ENCODE measurements around the gene SLITRK3. TPM values are rescaled to one million over a fixed set of nuclear protein-coding genes. Genes with fewer than 3 reads are reported as not detected.

Gene SLITRK3
- total RNA-seq, 3 donors from 2014 or later (not counting 1 experiment from before 2014, with no cell fraction given) = not detected

GRCh38 chr3:165225604-165226003, 29.4 kb upstream of the SLITRK3 start:
- Histone ChIP-seq H3K36me3 (ENCODE audit: control insufficient read depth, insufficient read depth, low read length) (no peaks in the 10 kb centered on the region), H3K27ac (ENCODE audit: low read length) (no peak overlapping the region), H3K4me1 (ENCODE audit: control insufficient read depth, insufficient read depth, low read length) (no peaks in the 10 kb centered on the region), H3K27me3 (ENCODE audit: control insufficient read depth, insufficient read depth, low read length) (no peaks in the 10 kb centered on the region), H3K9me3 (ENCODE audit: control insufficient read depth, insufficient read depth, low read length) (no peaks in the 10 kb centered on the region), H3K4me3 (ENCODE audit: low read length) (no peak overlapping the region)
- ATAC-seq (no peak), DNase-seq (no peak)
- Mint-ChIP-seq H3K4me1 (no peaks in the 10 kb centered on the region), H3K4me3 (no peak overlapping the region), H3K27ac (no peak overlapping the region), H3K36me3 (no peaks in the 10 kb centered on the region), H3K9me3 (peaks cover 13 to 14% of the 10 kb centered on the region in 2 donors), H3K27me3 (ENCODE audit: low read depth in 2 of 2) (no peaks in the 10 kb centered on the region)
- intact Hi-C loops (cut with micrococcal nuclease) = no loop called here
- WGBS (ENCODE audit: insufficient coverage) = 80% methylated on average over 1 of the region's 1 CpG
- TF ChIP-seq CTCF (IDR thresholded peaks at IDR 0.05) = no peak

GRCh38 chr3:165217739-165218138, 21.6 kb upstream of the SLITRK3 start:
- Histone ChIP-seq H3K9me3 (ENCODE audit: control insufficient read depth, insufficient read depth, low read length) (no peaks in the 10 kb centered on the region), H3K4me1 (ENCODE audit: control insufficient read depth, insufficient read depth, low read length) (no peaks in the 10 kb centered on the region), H3K4me3 (ENCODE audit: low read length) (no peak overlapping the region), H3K27ac (ENCODE audit: low read length) (no peak overlapping the region), H3K36me3 (ENCODE audit: control insufficient read depth, insufficient read depth, low read length) (no peaks in the 10 kb centered on the region), H3K27me3 (ENCODE audit: control insufficient read depth, insufficient read depth, low read length) (no peaks in the 10 kb centered on the region)
- ATAC-seq (no peak), DNase-seq (no peak)
- no peaks in the 10 kb centered on the region for H3K4me1 Mint-ChIP-seq
- no peak overlapping the region for H3K27ac Mint-ChIP-seq
- WGBS (ENCODE audit: insufficient coverage) = 70% methylated on average over 2 of the region's 2 CpGs
- H3K36me3 Mint-ChIP-seq = no peaks in the 10 kb centered on the region
- H3K4me3 Mint-ChIP-seq = no peak overlapping the region
- TF ChIP-seq CTCF (IDR thresholded peaks at IDR 0.05) = no peak
- peaks cover 9 to 14% of the 10 kb centered on the region in 2 donors for H3K9me3 Mint-ChIP-seq
- intact Hi-C loops (cut with micrococcal nuclease) = no loop called here
- H3K27me3 Mint-ChIP-seq (ENCODE audit: low read depth in 2 of 2) = no peaks in the 10 kb centered on the region

GRCh38 chr3:165212580-165212979, 16.4 kb upstream of the SLITRK3 start:
- DNase-seq (no peak), ATAC-seq (no peak)
- Mint-ChIP-seq H3K36me3 (no peaks in the 10 kb centered on the region), H3K27ac (no peak overlapping the region), H3K4me1 (no peaks in the 10 kb centered on the region), H3K27me3 (ENCODE audit: low read depth in 2 of 2) (no peaks in the 10 kb centered on the region), H3K9me3 (peaks cover 4 to 5% of the 10 kb centered on the region in 2 donors), H3K4me3 (no peak overlapping the region)
- H3K27me3 ChIP-seq (ENCODE audit: control insufficient read depth, insufficient read depth, low read length) = no peaks in the 10 kb centered on the region
- 74% methylated on average over 1 of the region's 1 CpG for WGBS (ENCODE audit: insufficient coverage)
- H3K27ac ChIP-seq (ENCODE audit: low read length) = no peak overlapping the region
- no peak overlapping the region for H3K4me3 ChIP-seq (ENCODE audit: low read length)
- H3K9me3 ChIP-seq (ENCODE audit: control insufficient read depth, insufficient read depth, low read length) = no peaks in the 10 kb centered on the region
- H3K36me3 ChIP-seq (ENCODE audit: control insufficient read depth, insufficient read depth, low read length) = no peaks in the 10 kb centered on the region
- TF ChIP-seq CTCF (IDR thresholded peaks at IDR 0.05) = no peak
- no peaks in the 10 kb centered on the region for H3K4me1 ChIP-seq (ENCODE audit: control insufficient read depth, insufficient read depth, low read length)
- intact Hi-C loops (cut with micrococcal nuclease) = no loop called here

GRCh38 chr3:165211721-165212120, 15.5 kb upstream of the SLITRK3 start:
- no peak for TF ChIP-seq CTCF (IDR thresholded peaks at IDR 0.05)
- intact Hi-C loops (cut with micrococcal nuclease) = no loop called here
- Mint-ChIP-seq H3K9me3 (peaks cover 4 to 5% of the 10 kb centered on the region in 2 donors), H3K36me3 (no peaks in the 10 kb centered on the region), H3K27me3 (ENCODE audit: low read depth in 2 of 2) (no peaks in the 10 kb centered on the region), H3K27ac (no peak overlapping the region), H3K4me3 (no peak overlapping the region), H3K4me1 (no peaks in the 10 kb centered on the region)
- ATAC-seq = no peak
- Histone ChIP-seq H3K27me3 (ENCODE audit: control insufficient read depth, insufficient read depth, low read length) (no peaks in the 10 kb centered on the region), H3K9me3 (ENCODE audit: control insufficient read depth, insufficient read depth, low read length) (peaks cover 2% of the 10 kb centered on the region), H3K4me3 (ENCODE audit: low read length) (no peak overlapping the region), H3K4me1 (ENCODE audit: control insufficient read depth, insufficient read depth, low read length) (peaks cover 2% of the 10 kb centered on the region), H3K36me3 (ENCODE audit: control insufficient read depth, insufficient read depth, low read length) (no peaks in the 10 kb centered on the region), H3K27ac (ENCODE audit: low read length) (no peak overlapping the region)
- no peak for DNase-seq
- 91% methylated on average over 4 of the region's 4 CpGs for WGBS (ENCODE audit: insufficient coverage)
